ENCODE data around the gene GBE1.

DNA sequence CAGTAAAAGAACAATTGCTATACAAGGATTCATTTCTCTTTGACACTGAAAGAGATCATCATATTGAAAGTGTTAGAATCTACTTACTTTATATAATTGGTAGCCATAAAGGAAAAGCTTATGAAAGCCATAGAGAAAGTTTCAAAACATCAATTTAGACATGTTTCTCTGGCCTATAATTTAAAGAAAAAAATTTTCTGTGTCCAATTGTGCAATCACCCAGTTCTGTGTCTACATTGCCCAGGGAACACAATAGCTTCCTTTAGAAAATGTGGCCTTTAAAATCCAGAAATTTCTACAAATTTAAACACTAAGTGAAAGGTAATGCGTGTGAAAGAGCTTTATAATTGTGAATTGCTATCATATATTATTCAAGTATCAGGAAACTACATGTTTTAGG, 259.2 kb downstream of the GBE1 start:
- TF ChIP-seq ZBTB7A (IDR thresholded peaks at IDR 0.05; ENCODE audit: low read depth) (no peak), EP300 (IDR thresholded peaks at IDR 0.05; ENCODE audit: borderline replicate concordance) (no peak), TAF1 (IDR thresholded peaks at IDR 0.05; ENCODE audit: low read depth) (no peak), CREB1 (IDR thresholded peaks at IDR 0.05; ENCODE audit: low read depth) (no peak), TCF12 (IDR thresholded peaks at IDR 0.05; ENCODE audit: low read depth) (no peak), RAD21 (IDR thresholded peaks at IDR 0.05; ENCODE audit: low read depth) (no peak), NFIC (IDR thresholded peaks at IDR 0.05) (no peak), TEAD4 (IDR thresholded peaks at IDR 0.05) (no peak), EGR1 (IDR thresholded peaks at IDR 0.05) (no peak), YY1 (IDR thresholded peaks at IDR 0.05; ENCODE audit: low read depth) (no peak), CEBPB (IDR thresholded peaks at IDR 0.05) (no peak), FOXM1 (IDR thresholded peaks at IDR 0.05; ENCODE audit: borderline replicate concordance, low read depth) (no peak)
- TF ChIP-seq, protein P1, sequence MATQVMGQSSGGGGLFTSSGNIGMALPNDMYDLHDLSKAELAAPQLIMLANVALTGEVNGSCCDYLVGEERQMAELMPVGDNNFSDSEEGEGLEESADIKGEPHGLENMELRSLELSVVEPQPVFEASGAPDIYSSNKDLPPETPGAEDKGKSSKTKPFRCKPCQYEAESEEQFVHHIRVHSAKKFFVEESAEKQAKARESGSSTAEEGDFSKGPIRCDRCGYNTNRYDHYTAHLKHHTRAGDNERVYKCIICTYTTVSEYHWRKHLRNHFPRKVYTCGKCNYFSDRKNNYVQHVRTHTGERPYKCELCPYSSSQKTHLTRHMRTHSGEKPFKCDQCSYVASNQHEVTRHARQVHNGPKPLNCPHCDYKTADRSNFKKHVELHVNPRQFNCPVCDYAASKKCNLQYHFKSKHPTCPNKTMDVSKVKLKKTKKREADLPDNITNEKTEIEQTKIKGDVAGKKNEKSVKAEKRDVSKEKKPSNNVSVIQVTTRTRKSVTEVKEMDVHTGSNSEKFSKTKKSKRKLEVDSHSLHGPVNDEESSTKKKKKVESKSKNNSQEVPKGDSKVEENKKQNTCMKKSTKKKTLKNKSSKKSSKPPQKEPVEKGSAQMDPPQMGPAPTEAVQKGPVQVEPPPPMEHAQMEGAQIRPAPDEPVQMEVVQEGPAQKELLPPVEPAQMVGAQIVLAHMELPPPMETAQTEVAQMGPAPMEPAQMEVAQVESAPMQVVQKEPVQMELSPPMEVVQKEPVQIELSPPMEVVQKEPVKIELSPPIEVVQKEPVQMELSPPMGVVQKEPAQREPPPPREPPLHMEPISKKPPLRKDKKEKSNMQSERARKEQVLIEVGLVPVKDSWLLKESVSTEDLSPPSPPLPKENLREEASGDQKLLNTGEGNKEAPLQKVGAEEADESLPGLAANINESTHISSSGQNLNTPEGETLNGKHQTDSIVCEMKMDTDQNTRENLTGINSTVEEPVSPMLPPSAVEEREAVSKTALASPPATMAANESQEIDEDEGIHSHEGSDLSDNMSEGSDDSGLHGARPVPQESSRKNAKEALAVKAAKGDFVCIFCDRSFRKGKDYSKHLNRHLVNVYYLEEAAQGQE (IDR thresholded peaks at IDR 0.05; ENCODE audit: low read depth) = no peak
- TF ChIP-seq, protein P2, sequence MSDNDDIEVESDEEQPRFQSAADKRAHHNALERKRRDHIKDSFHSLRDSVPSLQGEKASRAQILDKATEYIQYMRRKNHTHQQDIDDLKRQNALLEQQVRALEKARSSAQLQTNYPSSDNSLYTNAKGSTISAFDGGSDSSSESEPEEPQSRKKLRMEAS (IDR thresholded peaks at IDR 0.05) = no peak

Data from Ishikawa (cell line).